Activated T-helper 2 cell treated with anti-CD3 and anti-CD28 coated beads, Interferon-gamma antibody, Interleukin-2, Interleukin-4, amounts not matched to agents 10 μg/mL and 5 μg/mL and 100 μg/mL, durations not matched to agents 14 hours and 24 hours and 36 hours (primary cell): ENCODE data around the gene PPIE. TPM values are rescaled to one million over a fixed set of nuclear protein-coding genes. Genes with fewer than 3 reads are reported as not detected.

ENCODE experiments used
- DNase-seq: peaks from one replicate; pipeline ENCODE4 v3.0.0; 2021; ENCODE audit warnings: low spot score
- H3K27ac Mint-ChIP-seq: one replicate; pipeline ENCODE4 v1.8.0; 2021; ENCODE audit warnings: mixed read lengths
- H3K27me3 Mint-ChIP-seq: one replicate; pipeline ENCODE4 v1.8.0; 2021; ENCODE audit warnings: low read depth, mixed read lengths
- H3K36me3 Mint-ChIP-seq: one replicate; pipeline ENCODE4 v1.8.0; 2021; ENCODE audit warnings: low read depth, mixed read lengths
- H3K4me1 Mint-ChIP-seq: one replicate; pipeline ENCODE4 v1.8.0; 2021; ENCODE audit warnings: low read depth, mixed read lengths
- H3K4me3 Mint-ChIP-seq: one replicate; pipeline ENCODE4 v1.8.0; 2021; ENCODE audit warnings: low read depth, mild to moderate bottlenecking, moderate library complexity, mixed read lengths
- H3K9me3 Mint-ChIP-seq: one replicate; pipeline ENCODE4 v1.8.0; 2021; ENCODE audit warnings: mixed read lengths
- intact Hi-C: fragments of 100-400 bp; cut with micrococcal nuclease; formaldehyde crosslinking; loops from one replicate; pipeline ENCODE4 v1.15.1; 2023
- total RNA-seq: library from RNA; stranded (reverse); gene quantifications from 2 replicates; pipeline ENCODE4 v1.2.3, GENCODE V29; 2022

Gene PPIE
- total RNA-seq, 1 donor from 2014 or later: 63.0 TPM

GRCh38 chr1:39754026-39754570 lies 15.4 kb downstream of the PPIE start:
- no peak for DNase-seq
- Mint-ChIP-seq H3K36me3 (peaks cover 58% of the 10 kb centered on the region), H3K27me3 (no peaks in the 10 kb centered on the region), H3K4me1 (no peaks in the 10 kb centered on the region), H3K4me3 (no peak overlapping the region), H3K27ac (no peak overlapping the region), H3K9me3 (no peaks in the 10 kb centered on the region)
- intact Hi-C loops: no loop called here

GRCh38 chr1:39754906-39755504 lies 16.3 kb downstream of the PPIE start:
- no peaks in the 10 kb centered on the region for H3K27me3 Mint-ChIP-seq
- no peak for DNase-seq
- peaks cover 57% of the 10 kb centered on the region for H3K36me3 Mint-ChIP-seq
- intact Hi-C loops: loop anchor here (5.0 kb wide), 1 partner anchor 37 kb away; no protein-coding TSS in a partner anchor
- H3K27ac Mint-ChIP-seq: no peak overlapping the region
- H3K4me3 Mint-ChIP-seq: no peak overlapping the region
- no peaks in the 10 kb centered on the region for H3K4me1 Mint-ChIP-seq
- H3K9me3 Mint-ChIP-seq: no peaks in the 10 kb centered on the region

- intact Hi-C loops: loop anchor here (5.0 kb wide), 1 partner anchor 36 kb away; no protein-coding TSS in a partner anchor
- no peaks in the 10 kb centered on the region for H3K9me3 Mint-ChIP-seq
- peaks cover 47% of the 10 kb centered on the region for H3K36me3 Mint-ChIP-seq
- DNase-seq: no peak
- H3K4me3 Mint-ChIP-seq: no peak overlapping the region
- no peaks in the 10 kb centered on the region for H3K27me3 Mint-ChIP-seq
- no peaks in the 10 kb centered on the region for H3K4me1 Mint-ChIP-seq
- no peak overlapping the region for H3K27ac Mint-ChIP-seq
These were observed 17.4 kb downstream of the PPIE start for GRCh38 chr1:39755965-39756659.

DNA sequence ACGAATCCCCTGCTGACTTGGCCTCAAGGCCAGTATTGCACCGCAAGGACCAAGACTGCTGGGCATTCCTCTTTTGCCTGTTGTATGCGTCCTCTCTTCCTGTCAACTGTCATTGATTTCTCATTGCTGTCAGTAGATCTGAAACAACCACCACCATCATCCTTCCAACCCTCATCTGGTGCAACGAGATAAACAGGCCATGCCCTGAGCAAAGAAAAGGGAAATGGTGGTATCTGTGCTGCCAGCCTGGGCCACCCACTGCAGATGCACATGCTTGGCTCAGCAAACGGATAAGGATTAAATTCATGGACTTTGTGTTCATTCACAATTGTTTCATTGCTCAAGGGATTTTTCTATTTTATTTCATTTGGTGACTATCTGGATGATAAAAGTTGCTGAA lies 18.8 kb downstream of the PPIE start:
- Mint-ChIP-seq H3K4me1 (no peaks in the 10 kb centered on the region), H3K27me3 (no peaks in the 10 kb centered on the region), H3K36me3 (peaks cover 42% of the 10 kb centered on the region), H3K4me3 (no peak overlapping the region), H3K9me3 (no peaks in the 10 kb centered on the region), H3K27ac (peak overlapping the region; percentile 43)
- intact Hi-C loops: loop anchor here (5.0 kb wide), 1 partner anchor 35 kb away; no protein-coding TSS in a partner anchor
- no peak for DNase-seq

- H3K27me3 Mint-ChIP-seq: no peaks in the 10 kb centered on the region
- H3K27ac Mint-ChIP-seq: no peak overlapping the region
- intact Hi-C loops: loop anchor here (5.0 kb wide), 1 partner anchor 34 kb away; no protein-coding TSS in a partner anchor
- H3K36me3 Mint-ChIP-seq: peaks cover 30% of the 10 kb centered on the region
- H3K4me1 Mint-ChIP-seq: no peaks in the 10 kb centered on the region
- no peak for DNase-seq
- no peaks in the 10 kb centered on the region for H3K9me3 Mint-ChIP-seq
- H3K4me3 Mint-ChIP-seq: no peak overlapping the region
These were observed 20.1 kb downstream of the PPIE start for GRCh38 chr1:39758556-39759435.

GRCh38 chr1:39759436-39759726 lies 20.7 kb downstream of the PPIE start:
- intact Hi-C loops: loop anchor here (5.0 kb wide), 1 partner anchor 33 kb away; no protein-coding TSS in a partner anchor
- Mint-ChIP-seq H3K9me3 (no peaks in the 10 kb centered on the region), H3K36me3 (peaks cover 28% of the 10 kb centered on the region), H3K4me1 (no peaks in the 10 kb centered on the region), H3K4me3 (no peak overlapping the region), H3K27ac (no peak overlapping the region), H3K27me3 (no peaks in the 10 kb centered on the region)
- DNase-seq: no peak

DNA sequence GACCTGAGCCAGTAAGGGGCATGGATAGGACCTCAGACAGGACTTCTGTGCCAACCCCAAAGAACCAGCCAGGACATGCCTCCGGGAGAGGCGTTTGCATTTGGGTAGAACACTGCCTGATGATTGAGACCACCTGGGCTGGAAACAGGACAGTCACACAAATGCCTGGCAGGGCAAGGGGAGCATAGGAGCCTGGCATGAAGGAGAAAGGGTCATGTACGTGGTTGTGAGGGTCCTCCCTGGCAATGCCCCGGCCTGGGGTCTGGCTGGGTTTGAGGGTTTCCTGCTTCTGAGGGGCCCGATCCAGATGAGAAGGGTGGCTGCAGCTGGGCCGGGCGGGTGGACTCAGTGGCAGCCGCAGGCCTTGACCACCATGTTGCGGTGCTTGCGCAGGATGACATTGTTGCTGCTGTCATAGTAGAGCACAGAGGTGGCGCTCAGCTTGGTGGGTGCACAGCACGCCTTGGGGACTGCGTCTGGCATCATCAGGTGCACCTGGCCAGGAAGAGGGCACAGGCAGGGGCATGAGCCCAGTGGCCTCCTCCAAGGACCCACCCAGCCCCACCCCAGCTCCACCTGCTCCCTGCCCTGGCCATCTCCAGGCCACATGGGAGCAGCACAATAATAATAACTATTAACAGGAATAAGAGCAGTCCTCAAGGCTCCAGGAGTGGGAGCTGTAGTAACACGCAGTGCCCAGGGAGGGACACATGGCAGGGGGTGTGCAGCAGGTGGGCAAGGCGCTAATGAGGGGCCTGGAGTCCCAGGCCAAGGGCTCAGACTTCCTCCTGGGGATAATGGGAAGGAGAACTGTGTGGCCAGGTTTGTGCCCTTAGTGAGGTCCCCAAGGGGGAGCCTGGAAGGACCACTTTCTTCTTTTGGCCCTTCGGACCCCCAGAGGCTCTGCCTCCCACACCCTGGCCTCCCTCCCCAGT lies 21.7 kb downstream of the PPIE start:
- DNase-seq: no peak
- H3K27ac Mint-ChIP-seq: no peak overlapping the region
- intact Hi-C loops: no loop called here

GRCh38 chr1:39761016-39761415 lies 22.3 kb downstream of the PPIE start:
- no peak for DNase-seq
- Mint-ChIP-seq H3K4me3 (no peak overlapping the region), H3K9me3 (no peaks in the 10 kb centered on the region), H3K27me3 (no peaks in the 10 kb centered on the region), H3K4me1 (no peaks in the 10 kb centered on the region), H3K27ac (no peak overlapping the region), H3K36me3 (peaks cover 28% of the 10 kb centered on the region)
- intact Hi-C loops: no loop called here

More for the DNA sequence above, 21.7 kb downstream of the PPIE start:
- Mint-ChIP-seq H3K4me1 (no peaks in the 10 kb centered on the region), H3K9me3 (no peaks in the 10 kb centered on the region), H3K4me3 (no peak overlapping the region), H3K27me3 (no peaks in the 10 kb centered on the region), H3K36me3 (peaks cover 28% of the 10 kb centered on the region)

GRCh38 chr1:39761557-39762260 lies 23.0 kb downstream of the PPIE start:
- Mint-ChIP-seq H3K36me3 (peaks cover 24% of the 10 kb centered on the region), H3K9me3 (no peaks in the 10 kb centered on the region), H3K4me3 (no peak overlapping the region), H3K27me3 (no peaks in the 10 kb centered on the region), H3K4me1 (no peaks in the 10 kb centered on the region), H3K27ac (no peak overlapping the region)
- intact Hi-C loops: no loop called here
- DNase-seq: no peak

DNA sequence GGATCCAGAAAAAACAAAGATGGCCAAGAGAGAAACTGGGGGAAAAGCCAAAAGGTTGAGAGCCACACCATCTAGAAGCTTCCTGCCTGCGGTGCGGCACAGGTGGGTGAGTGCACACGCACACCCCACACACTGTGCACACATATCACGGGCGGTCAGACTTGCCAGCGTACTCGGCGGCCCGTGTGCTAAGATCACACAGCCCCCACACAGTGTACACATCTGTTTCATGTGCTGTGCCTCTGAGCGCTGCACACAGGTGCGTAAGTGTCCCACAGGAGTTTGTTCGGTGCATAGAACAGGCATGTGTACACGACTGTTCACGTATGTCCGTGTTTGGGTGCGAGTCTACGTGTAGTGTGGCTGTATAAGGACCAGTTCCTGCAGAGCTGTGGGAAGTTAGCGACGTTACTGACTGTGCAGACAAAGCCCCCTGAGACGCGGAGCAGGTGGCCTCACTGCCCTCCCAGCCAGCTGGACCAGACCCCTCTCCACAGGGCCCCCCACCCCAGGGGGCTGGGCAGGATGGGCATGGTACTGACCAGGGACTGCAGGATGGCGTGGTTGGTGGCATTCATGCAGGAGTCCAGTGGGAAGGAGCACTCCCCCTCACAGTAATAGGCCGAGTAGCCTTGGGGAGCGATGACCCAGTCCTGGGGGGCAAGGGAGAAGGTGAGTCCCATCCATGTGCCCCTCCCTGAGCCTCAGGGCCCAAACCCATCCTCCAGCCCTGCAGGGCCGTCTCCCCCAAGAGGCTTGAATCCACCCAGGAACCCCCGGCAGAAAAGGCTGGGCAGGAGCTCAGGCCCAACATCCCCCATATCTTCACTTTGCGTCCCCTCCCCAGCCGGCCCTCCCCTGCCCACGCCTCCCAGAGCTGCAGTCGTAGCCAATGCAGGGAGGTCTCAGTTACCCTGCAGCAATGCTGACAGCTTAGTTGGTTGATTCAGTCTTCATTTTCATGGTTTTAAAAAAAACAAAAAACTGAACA lies 24.2 kb downstream of the PPIE start:
- H3K27me3 Mint-ChIP-seq: no peaks in the 10 kb centered on the region
- H3K4me3 Mint-ChIP-seq: no peak overlapping the region
- no peak for DNase-seq
- H3K36me3 Mint-ChIP-seq: peaks cover 14% of the 10 kb centered on the region
- intact Hi-C loops: no loop called here
- H3K27ac Mint-ChIP-seq: no peak overlapping the region
- no peaks in the 10 kb centered on the region for H3K4me1 Mint-ChIP-seq
- no peaks in the 10 kb centered on the region for H3K9me3 Mint-ChIP-seq
